ENCODE measurements around the gene SLC41A3.
A peak's percentile ranks its signal among the peaks of the same experiment; 100 is the strongest.
"Not testable (repeated sequence)": the region's sequence is repeated elsewhere in the genome, so short reads cannot be mapped to it uniquely, and the experiment has no call there.

The SLC41A3 gene

DNA sequence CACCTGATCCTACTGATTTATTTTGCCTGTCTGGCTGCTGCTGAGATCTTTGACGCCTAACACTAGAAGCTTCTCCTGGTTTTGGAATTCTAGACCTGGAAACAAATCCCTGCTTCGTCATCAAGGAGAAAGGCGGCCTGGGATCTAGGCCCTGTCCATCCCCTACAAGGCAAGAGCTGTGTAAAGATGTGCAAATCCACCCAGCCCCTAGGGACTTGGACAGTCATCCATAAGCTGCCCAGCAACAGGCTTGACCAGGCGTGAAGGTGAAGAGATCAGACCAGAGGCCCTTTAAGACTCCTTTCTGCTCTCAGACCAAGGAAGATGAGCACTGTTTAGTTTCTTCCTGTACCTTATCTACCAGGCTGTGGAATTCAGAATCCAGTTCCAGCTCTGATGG, 32.2 kb downstream of the SLC41A3 start:
- Mint-ChIP-seq H3K4me3 (no peak overlapping the region), H3K27ac (no peak overlapping the region), H3K9me3 (no peaks in the 10 kb centered on the region), H3K4me1 (ENCODE audit: low read depth) (peaks cover 11% of the 10 kb centered on the region), H3K27me3 (no peaks in the 10 kb centered on the region), H3K36me3 (ENCODE audit: low read depth) (peaks cover 17% of the 10 kb centered on the region)
- no peak for DNase-seq

DNA sequence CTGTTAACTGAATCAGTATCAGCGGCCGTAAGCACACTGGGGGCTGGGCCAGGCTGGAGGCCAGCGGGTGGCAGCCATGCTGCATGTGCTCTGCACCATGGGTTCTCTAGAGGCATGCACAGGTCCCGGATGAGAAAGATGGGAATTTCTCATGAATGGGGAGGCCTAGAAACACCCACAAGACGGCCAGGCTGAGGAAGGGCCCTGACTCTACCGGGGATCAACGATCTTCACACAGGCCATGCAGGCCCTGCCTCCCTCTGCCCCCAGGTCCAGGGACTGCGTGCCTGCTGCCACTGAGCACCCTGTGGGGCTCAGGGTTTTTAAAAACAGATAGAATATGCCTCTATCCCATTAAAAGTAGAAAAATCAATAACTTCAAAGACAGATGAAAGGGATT, 32.7 kb downstream of the SLC41A3 start:
- Mint-ChIP-seq H3K4me1 (ENCODE audit: low read depth) (peaks cover 11% of the 10 kb centered on the region), H3K27ac (no peak overlapping the region), H3K36me3 (ENCODE audit: low read depth) (peaks cover 19% of the 10 kb centered on the region), H3K4me3 (no peak overlapping the region), H3K27me3 (no peaks in the 10 kb centered on the region), H3K9me3 (no peaks in the 10 kb centered on the region)
- no peak for DNase-seq

DNA sequence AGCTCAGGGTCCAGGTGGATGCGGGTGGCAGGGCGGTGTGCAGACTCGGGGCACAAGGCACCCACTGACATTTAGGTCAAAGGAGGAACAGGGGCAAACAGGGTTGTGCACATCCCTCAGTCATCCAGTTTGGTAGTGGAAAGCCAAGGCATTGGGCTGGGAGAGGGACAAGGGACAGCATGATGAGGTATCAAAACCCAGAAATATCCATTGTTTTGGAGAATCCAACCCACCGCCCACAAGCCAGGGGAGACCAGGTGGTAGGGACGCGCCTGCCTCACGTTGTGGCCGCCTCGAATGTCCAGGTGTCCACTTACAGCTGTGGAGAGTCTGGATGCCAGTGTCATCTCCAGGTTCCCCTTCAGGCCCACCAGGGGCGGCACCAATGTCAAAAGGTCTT, 33.3 kb downstream of the SLC41A3 start:
- no peak for DNase-seq
- Mint-ChIP-seq H3K36me3 (ENCODE audit: low read depth) (peaks cover 19% of the 10 kb centered on the region), H3K4me1 (ENCODE audit: low read depth) (peaks cover 11% of the 10 kb centered on the region), H3K27ac (no peak overlapping the region), H3K9me3 (no peaks in the 10 kb centered on the region), H3K4me3 (no peak overlapping the region), H3K27me3 (no peaks in the 10 kb centered on the region)

DNA sequence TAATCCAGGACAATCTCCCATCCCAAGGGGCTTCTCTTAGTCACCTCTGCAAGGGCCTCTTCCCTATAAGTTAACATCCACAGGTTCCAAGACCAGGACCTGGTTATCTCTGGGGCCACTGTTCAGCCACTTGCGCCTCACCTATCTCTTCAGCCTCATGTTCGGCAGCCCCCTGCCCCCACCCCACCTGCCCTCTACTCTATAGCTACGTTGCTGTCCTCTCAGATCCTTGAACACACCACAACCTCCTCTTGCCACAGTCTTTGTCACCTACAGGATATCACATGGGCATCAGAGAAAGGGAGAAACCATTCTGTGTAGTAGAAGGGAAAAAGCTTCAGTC, 33.9 kb downstream of the SLC41A3 start:
- H3K4me3 Mint-ChIP-seq: no peak overlapping the region
- H3K36me3 Mint-ChIP-seq (ENCODE audit: low read depth): peaks cover 21% of the 10 kb centered on the region
- H3K9me3 Mint-ChIP-seq: no peaks in the 10 kb centered on the region
- H3K4me1 Mint-ChIP-seq (ENCODE audit: low read depth): peaks cover 11% of the 10 kb centered on the region
- no peaks in the 10 kb centered on the region for H3K27me3 Mint-ChIP-seq
- H3K27ac Mint-ChIP-seq: no peak overlapping the region
- no peak for DNase-seq

DNA sequence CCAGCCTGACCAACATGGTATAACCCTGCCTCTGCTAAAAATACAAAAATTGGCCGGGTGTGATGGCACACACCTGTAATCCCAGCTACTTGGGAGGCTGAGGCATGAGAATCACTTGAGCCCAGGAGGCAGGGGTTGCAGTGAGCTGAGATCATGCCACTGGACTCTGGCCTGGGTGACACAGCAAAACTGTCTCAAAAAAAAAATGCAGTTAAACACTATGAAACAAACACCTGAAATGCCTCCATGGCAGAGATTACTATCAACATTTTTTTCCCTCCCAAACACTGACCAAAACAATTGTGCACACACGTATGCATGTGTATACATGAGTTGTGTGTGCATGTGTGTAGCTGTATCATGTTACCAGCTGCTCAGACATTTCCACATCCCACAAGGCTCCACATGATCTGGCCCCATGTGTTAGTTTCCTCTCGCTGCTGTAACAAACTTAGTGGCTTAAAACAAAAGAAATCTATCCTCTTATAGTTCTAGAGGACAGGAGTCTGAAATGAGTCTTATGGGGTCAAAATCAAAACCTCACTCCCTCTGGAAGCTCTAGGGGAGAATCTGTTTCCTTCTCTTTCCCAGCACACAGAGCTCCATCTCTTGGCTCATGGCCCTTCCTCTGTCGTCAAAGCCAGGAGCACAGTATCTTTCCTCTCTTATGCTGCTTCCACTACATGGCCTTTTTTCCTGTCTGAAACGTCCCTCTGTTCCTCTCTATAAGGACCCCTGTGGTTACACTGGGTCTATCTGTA, 34.5 kb downstream of the SLC41A3 start:
- H3K9me3 Mint-ChIP-seq: no peaks in the 10 kb centered on the region
- DNase-seq: no peak
- H3K36me3 Mint-ChIP-seq (ENCODE audit: low read depth): peaks cover 21% of the 10 kb centered on the region
- peaks cover 11% of the 10 kb centered on the region for H3K4me1 Mint-ChIP-seq (ENCODE audit: low read depth)
- no peak overlapping the region for H3K4me3 Mint-ChIP-seq
- no peaks in the 10 kb centered on the region for H3K27me3 Mint-ChIP-seq
- H3K27ac Mint-ChIP-seq: peak overlapping the region; percentile 5

DNA sequence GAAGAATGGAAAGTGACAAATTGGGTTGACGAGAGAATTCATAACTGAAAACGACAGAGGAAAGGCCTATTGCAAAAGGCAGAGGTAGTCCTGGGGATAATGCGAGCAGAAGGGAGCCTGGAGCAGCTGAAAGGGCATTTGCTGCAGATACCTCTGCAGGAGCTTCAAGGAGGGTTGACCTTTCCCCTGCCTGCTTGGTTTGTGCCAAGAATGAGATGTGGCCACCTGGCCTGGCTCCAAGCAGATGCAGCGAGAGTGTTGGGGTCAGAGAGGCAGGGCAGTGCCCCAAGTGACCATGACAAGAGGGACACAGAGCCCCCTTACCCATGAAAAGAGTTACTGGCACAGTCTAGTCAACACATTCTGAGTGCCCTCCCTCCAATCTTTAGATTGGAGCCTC, 43.5 kb downstream of the SLC41A3 start:
- H3K27me3 Mint-ChIP-seq: no peaks in the 10 kb centered on the region
- no peaks in the 10 kb centered on the region for H3K4me1 Mint-ChIP-seq (ENCODE audit: low read depth)
- H3K9me3 Mint-ChIP-seq: peaks cover 2% of the 10 kb centered on the region
- H3K27ac Mint-ChIP-seq: no peak overlapping the region
- no peak overlapping the region for H3K4me3 Mint-ChIP-seq
- H3K36me3 Mint-ChIP-seq (ENCODE audit: low read depth): peaks cover 52% of the 10 kb centered on the region
- DNase-seq: no peak

DNA sequence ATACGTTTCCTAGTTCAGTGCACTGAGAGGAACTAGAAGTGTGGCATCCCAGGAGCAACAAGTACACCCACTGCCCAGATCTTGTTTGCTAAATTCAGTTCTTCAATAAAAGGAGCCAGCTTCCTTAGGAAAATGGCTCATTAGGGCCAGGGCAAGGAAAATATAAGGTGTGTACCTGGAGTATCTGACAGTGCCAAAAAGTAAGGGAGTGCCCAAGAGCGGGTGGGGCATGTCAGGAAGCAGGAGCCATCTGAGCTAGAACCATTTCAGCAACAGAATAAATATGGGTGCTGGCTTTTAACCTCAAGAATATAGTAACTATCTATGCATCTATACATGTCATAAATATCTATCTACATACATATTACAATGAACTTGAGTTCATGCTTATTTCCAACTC, 44.1 kb downstream of the SLC41A3 start:
- H3K4me1 Mint-ChIP-seq (ENCODE audit: low read depth): peaks cover under 1% of the 10 kb centered on the region
- H3K36me3 Mint-ChIP-seq (ENCODE audit: low read depth): peaks cover 57% of the 10 kb centered on the region
- no peak overlapping the region for H3K4me3 Mint-ChIP-seq
- no peak overlapping the region for H3K27ac Mint-ChIP-seq
- DNase-seq: no peak
- H3K9me3 Mint-ChIP-seq: peaks cover 2% of the 10 kb centered on the region
- H3K27me3 Mint-ChIP-seq: no peaks in the 10 kb centered on the region

DNA sequence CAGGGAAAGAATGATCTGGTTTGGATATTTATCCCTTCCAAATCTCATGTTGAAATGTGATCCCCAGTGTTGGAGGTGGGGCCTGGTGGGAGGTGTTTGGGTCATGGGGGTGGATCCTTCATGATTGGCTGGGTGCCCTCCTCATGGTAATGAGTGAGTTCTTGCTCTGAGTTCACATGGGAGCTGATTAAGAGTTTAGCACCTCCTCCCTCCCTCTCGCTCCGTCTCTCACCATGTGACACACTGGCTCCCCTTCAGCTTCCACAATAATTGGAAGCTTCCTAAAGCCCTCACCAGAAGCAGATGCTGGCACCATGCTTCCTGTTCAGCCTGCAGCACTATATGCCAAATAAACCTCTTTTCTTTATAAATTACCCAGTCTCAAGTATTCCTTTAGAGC, 45.1 kb downstream of the SLC41A3 start:
- peaks cover 62% of the 10 kb centered on the region for H3K36me3 Mint-ChIP-seq (ENCODE audit: low read depth)
- not testable (repeated sequence) for H3K4me1 Mint-ChIP-seq (ENCODE audit: low read depth); H3K4me3 Mint-ChIP-seq; DNase-seq; H3K27me3 Mint-ChIP-seq; H3K27ac Mint-ChIP-seq; H3K9me3 Mint-ChIP-seq

DNA sequence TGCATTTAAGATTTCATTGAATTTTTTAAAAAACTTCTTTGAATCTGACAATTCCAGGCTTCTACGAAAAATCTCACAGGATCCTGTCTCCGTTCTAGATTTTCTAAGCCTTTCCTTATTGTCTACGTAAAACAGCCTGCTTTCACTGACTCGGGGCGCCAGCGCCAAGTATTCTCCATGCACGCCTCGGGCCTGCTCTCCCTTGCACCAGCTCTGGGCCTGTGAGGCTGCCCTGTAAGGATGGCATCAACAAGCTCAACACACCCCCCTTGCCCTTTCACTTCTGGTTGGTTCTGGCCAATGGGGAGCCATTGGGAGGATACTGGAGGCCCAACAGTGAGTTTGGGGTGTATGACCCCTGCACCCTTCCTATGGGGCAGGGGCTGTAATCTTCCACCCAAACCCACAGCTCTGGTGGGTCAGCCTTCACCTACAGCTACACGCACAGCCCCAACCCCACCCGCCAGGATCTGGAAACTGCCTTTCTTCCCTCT, 47.8 kb downstream of the SLC41A3 start:
- Mint-ChIP-seq H3K27me3 (no peaks in the 10 kb centered on the region), H3K36me3 (ENCODE audit: low read depth) (peaks cover 69% of the 10 kb centered on the region), H3K27ac (no peak overlapping the region), H3K4me3 (no peak overlapping the region), H3K9me3 (peaks cover 2% of the 10 kb centered on the region), H3K4me1 (ENCODE audit: low read depth) (peaks cover 7% of the 10 kb centered on the region)
- no peak for DNase-seq

DNA sequence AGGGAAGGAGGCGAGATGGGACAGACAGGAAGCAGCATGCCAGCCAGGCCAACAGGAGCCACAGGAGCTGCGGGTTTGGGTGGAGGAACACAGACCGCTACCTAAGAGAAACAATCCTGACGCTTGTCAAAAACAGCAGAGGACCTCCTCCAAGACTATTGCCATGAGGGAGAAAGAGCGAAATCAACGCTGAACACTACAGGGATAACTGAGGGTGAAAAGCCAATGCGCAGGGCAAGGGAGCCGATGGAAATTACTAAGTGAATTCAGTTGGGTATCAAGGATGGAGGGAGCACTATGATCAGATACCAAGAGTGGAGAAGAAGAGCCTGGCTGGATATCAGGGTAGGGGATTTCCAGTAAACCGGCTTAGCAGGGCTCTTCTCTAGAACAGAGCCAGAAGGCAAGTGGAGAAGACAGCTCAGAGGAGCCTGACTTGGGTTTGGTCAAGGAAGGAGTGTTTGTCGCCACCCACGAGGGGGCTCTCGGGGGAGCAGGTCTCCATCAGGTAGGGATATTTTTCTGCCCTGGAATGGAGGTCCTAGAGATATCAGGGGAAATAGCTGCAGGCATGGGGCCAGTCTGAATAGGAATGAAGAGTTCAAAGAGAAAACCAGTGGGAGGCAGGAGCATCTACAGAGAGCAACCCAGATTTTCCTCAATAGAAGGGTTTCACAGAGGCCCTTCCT, 48.4 kb downstream of the SLC41A3 start:
- DNase-seq: no peak
- Mint-ChIP-seq H3K4me1 (ENCODE audit: low read depth) (peaks cover 7% of the 10 kb centered on the region), H3K9me3 (peaks cover 2% of the 10 kb centered on the region), H3K36me3 (ENCODE audit: low read depth) (peaks cover 73% of the 10 kb centered on the region), H3K4me3 (no peak overlapping the region), H3K27me3 (no peaks in the 10 kb centered on the region), H3K27ac (no peak overlapping the region)

DNA sequence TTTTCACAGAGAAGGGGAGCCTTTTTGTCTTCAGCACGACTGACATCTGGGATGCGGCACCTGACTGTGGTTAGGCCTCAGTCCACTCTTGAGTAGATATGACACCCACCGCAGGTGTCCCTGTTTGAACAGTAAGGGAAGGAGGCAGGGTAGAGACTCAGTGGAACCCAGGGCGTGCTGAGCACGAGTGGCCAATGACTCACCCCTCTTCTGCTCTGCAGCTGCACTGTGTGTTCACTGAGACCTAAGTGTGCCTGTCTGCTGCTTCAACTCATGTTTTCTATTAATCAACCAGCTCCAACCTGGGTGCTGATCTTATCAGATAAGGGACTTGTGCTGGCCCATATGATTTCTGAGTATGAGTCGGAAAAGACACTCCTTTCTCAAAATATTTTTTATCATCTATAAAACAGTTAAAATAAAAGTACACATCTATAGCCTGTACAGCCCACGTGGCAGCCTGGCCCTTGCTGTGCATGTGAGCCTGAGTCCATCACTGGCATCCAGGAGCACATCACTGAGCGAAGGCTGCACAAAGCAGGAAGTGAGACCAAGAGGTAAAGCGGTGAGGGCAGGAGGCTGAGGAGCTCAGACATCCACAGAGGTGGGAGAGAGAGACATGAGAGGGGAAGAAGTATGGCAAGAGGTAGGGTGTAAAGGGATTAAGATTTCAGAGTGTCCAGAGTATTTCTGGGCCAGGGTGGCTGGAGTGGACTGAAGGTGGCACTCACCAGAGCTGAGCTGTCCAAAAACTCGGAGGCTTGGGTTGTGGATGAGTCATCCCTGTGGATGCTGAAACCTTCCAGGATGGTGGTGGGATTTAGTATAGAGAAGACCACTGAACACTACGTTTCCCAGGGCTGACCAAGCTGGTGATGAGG, 49.2 kb downstream of the SLC41A3 start:
- no peak overlapping the region for H3K27ac Mint-ChIP-seq
- no peak overlapping the region for H3K4me3 Mint-ChIP-seq
- DNase-seq: no peak

DNA sequence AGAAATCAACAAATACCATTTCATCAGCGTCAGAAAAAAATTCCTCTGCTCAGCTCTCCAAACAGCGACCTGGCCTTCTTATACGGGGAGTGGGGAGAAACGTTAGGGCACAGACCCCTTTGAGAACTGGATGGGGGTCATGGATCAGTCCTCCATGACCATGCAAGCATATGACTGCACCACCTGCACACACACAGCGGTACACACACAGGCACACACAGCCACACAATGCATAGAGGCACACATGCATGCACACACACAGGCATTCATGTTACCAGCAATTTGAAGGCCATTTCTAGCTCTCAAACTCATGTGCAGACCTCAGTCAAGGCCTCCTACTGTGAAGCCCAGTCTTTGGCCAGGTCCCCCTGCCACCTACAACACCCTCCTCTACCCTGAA, 50.2 kb downstream of the SLC41A3 start:
- Mint-ChIP-seq H3K27me3 (no peaks in the 10 kb centered on the region), H3K4me1 (ENCODE audit: low read depth) (peaks cover 7% of the 10 kb centered on the region), H3K36me3 (ENCODE audit: low read depth) (peaks cover 75% of the 10 kb centered on the region)

More for the DNA sequence above, 49.2 kb downstream of the SLC41A3 start:
- peaks cover 72% of the 10 kb centered on the region for H3K36me3 Mint-ChIP-seq (ENCODE audit: low read depth)
- peaks cover 2% of the 10 kb centered on the region for H3K9me3 Mint-ChIP-seq
- H3K4me1 Mint-ChIP-seq (ENCODE audit: low read depth): peaks cover 7% of the 10 kb centered on the region
- H3K27me3 Mint-ChIP-seq: no peaks in the 10 kb centered on the region

DNA sequence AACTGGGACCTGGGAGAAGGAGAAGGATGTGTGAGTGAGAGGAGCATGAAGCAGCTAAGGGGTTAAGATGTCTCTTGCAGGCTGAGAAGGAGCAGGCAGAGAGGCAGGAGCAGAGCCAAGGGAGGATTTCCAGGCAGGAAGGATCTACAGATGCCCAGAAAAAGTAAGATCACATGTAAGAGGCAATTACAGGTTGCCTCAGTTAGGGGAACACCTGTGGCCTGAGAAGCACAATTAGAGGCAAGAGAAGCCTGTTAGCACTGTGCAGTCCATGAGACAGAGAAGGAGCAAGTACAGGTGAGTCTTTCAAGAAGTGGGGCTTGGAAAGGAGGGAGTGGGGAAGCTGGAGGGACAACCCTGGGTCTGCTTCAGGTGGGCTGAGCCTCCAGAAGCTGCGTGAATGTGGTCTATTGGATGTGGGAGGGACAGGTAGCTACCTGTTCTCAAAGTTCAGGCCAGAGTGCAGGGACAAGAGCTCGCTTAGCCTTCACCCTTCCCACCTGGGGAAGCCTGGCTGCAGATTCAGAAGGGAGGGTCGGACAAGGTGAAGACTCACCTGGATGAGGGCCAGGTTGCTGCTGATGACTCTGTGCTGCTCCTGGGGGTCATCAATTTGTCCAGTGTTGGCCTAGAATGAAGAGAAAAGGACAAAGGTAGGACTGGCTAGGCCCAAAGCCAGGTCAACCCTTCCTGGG, 50.7 kb downstream of the SLC41A3 start:
- peaks cover 7% of the 10 kb centered on the region for H3K4me1 Mint-ChIP-seq (ENCODE audit: low read depth)
- H3K9me3 Mint-ChIP-seq: peaks cover 9% of the 10 kb centered on the region
- no peak overlapping the region for H3K4me3 Mint-ChIP-seq
- no peak overlapping the region for H3K27ac Mint-ChIP-seq
- no peaks in the 10 kb centered on the region for H3K27me3 Mint-ChIP-seq
- DNase-seq: no peak
- peaks cover 77% of the 10 kb centered on the region for H3K36me3 Mint-ChIP-seq (ENCODE audit: low read depth)

More for the DNA sequence above, 50.2 kb downstream of the SLC41A3 start:
- H3K27ac Mint-ChIP-seq: no peak overlapping the region
- H3K9me3 Mint-ChIP-seq: peaks cover 9% of the 10 kb centered on the region
- no peak for DNase-seq
- no peak overlapping the region for H3K4me3 Mint-ChIP-seq

DNA sequence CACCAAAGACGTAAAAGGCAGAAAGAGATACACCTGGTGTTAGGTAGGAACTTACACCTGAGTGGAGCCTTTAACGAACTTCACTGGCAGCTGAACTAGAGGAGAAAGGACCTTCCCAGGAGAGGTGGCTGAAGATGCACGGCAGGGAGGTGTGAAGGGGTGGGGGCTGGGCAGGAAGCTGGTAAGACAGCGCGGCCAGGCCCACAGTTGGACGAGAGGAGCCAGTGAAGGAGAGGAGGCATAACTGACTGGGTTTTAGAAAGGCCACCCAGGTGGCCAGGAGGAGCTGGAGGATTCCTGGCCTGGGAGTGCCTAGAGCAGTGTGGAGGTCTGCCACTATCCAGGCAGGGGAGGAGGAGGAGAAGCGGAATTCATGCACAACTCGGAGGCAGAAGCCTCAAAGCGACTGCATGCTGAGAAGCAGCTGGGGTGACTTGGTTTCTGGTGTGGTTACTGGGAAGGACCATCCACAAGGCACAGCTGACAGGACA, 51.9 kb downstream of the SLC41A3 start:
- H3K27me3 Mint-ChIP-seq: no peaks in the 10 kb centered on the region
- no peak for DNase-seq
- peaks cover 9% of the 10 kb centered on the region for H3K4me1 Mint-ChIP-seq (ENCODE audit: low read depth)
- H3K4me3 Mint-ChIP-seq: no peak overlapping the region
- H3K9me3 Mint-ChIP-seq: peaks cover 19% of the 10 kb centered on the region
- H3K36me3 Mint-ChIP-seq (ENCODE audit: low read depth): peaks cover 81% of the 10 kb centered on the region
- H3K27ac Mint-ChIP-seq: no peak overlapping the region
